Cortex of kidney (tissue), 1 donor: Measurements from ENCODE around the gene IGF1R.

Source experiments
- DNase-seq: peaks from one replicate; lab custom pipeline; 2025; lab: John Stamatoyannopoulos, UW

Gene IGF1R

GRCh38 chr15:98858610-98859023, 210.3 kb downstream of the IGF1R start:
- no peak for DNase-seq

GRCh38 chr15:98859149-98859548, 210.8 kb downstream of the IGF1R start:
- DNase-seq = no peak

- no peak for DNase-seq
These were observed 212.1 kb downstream of the IGF1R start for GRCh38 chr15:98860281-98861041.

GRCh38 chr15:98861188-98861587, 212.8 kb downstream of the IGF1R start:
- DNase-seq = no peak

- no peak for DNase-seq
These were observed 215.6 kb downstream of the IGF1R start for GRCh38 chr15:98863983-98864382.

- no peak for DNase-seq
These were observed 217.3 kb downstream of the IGF1R start for GRCh38 chr15:98865397-98866339.

GRCh38 chr15:98866511-98866910, 218.2 kb downstream of the IGF1R start:
- DNase-seq = no peak

GRCh38 chr15:98868564-98868963, 220.2 kb downstream of the IGF1R start:
- DNase-seq = no peak

- no peak for DNase-seq
These were observed 222.4 kb downstream of the IGF1R start for GRCh38 chr15:98870788-98871187.

GRCh38 chr15:98872774-98873173, 224.4 kb downstream of the IGF1R start:
- no peak for DNase-seq

GRCh38 chr15:98873441-98874218, 225.3 kb downstream of the IGF1R start:
- no peak for DNase-seq

- no peak for DNase-seq
These were observed 226.0 kb downstream of the IGF1R start for GRCh38 chr15:98874370-98874769.

GRCh38 chr15:98874773-98875172, 226.4 kb downstream of the IGF1R start:
- no peak for DNase-seq

GRCh38 chr15:98875309-98875708, 227.0 kb downstream of the IGF1R start:
- no peak for DNase-seq

GRCh38 chr15:98876451-98877369, 228.4 kb downstream of the IGF1R start:
- DNase-seq = no peak

GRCh38 chr15:98878172-98878571, 229.8 kb downstream of the IGF1R start:
- no peak for DNase-seq

GRCh38 chr15:98878862-98879261, 230.5 kb downstream of the IGF1R start:
- DNase-seq = no peak

GRCh38 chr15:98881526-98882520, 233.5 kb downstream of the IGF1R start:
- no peak for DNase-seq

GRCh38 chr15:98883478-98883877, 235.1 kb downstream of the IGF1R start:
- no peak for DNase-seq

- no peak for DNase-seq
These were observed 236.6 kb downstream of the IGF1R start for GRCh38 chr15:98884894-98885293.
